ENCODE measurements around the gene POLDIP3.
"Not testable (repeated sequence)": the region's sequence is repeated elsewhere in the genome, so short reads cannot be mapped to it uniquely, and the experiment has no call there.

GRCh38 chr22:42580040-42580439, 34.6 kb downstream of the POLDIP3 start:
- not testable (repeated sequence) for TF ChIP-seq CTCF, POLR2A (IDR thresholded peaks at IDR 0.05)

Data from gastroesophageal sphincter (tissue), 3 donors.